22Rv1 (cell line): Measurements from ENCODE around the gene NADK2.

Experiments used
- CTCF ChIP-seq: fragments of 450-650 bp; IDR thresholded peaks from 2 replicates; pipeline ENCODE4 v1.5.1; 2017; ENCODE audit warnings: mild to moderate bottlenecking
- ZFX ChIP-seq: fragments of 450-650 bp; IDR thresholded peaks from 2 replicates; pipeline ENCODE4 v1.6.1; 2017; ENCODE audit warnings: antibody characterized with exemption, borderline replicate concordance

GRCh38 chr5:36205329-36205728 lies 36.4 kb downstream of the NADK2 start:
- TF ChIP-seq CTCF = no peak
- no peak for TF ChIP-seq ZFX
